ENCODE data around the gene LTBP2. TPM values are rescaled to one million over a fixed set of nuclear protein-coding genes. Genes with fewer than 3 reads are reported as not detected.

The LTBP2 gene
- total and polyA plus RNA-seq, 5 donors from 2014 or later = 0.02 to 0.54 (median 0.17) TPM

DNA sequence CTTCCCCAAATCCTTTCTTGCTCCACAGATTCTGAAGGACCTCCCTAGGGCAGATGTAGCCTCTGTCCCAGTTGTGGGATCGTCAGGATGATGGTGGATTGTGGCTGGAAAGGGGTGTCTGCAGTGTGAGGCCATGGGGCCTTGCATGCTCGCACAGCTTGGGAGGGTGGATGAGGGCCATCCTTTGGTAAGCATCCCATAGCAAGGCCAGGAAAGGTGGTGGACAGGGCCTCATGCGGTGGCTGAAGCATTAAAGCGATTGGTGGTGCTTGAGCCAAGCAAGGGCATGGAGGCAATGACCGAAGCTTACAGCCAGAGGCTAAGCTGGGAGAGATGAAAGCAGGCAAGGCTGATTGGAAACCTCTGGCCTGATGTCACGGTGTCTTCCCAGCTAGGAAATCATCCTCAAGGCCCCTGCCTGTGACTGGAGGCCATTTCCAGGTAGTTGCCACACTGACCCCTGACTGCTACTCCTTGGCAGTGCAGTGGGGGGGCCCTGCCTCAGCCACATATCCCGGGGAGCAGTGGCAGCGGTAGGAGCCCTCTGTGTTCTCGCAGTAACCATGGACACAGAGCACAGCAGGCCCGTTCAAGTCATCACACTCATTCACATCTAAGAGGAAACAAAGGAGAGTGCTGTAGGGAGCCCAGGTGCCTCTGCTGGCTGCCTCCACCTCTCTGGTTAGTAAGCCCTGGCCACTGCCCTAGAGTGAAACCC, 111.5 kb downstream of the LTBP2 start:
- Mint-ChIP-seq H3K27me3 (no peaks in the 10 kb centered on the region), H3K4me1 (peaks cover 0 to 22% (median 14%) of the 10 kb centered on the region in 4 donors), H3K4me3 (no peak overlapping the region), H3K36me3 (peaks cover 7% of the 10 kb centered on the region), H3K9me3 (no peaks in the 10 kb centered on the region), H3K27ac (peak overlapping the region; percentile 9 to 69 (median 26))
- Histone ChIP-seq H3K36me3 (ENCODE audit: control insufficient read depth, insufficient read depth, low read length) (peaks cover 2% of the 10 kb centered on the region), H3K27ac (ENCODE audit: insufficient read depth, low read length, poor library complexity, severe bottlenecking) (no peak overlapping the region), H3K9me3 (ENCODE audit: control insufficient read depth in 2 of 2, low read length in 2 of 2) (no peaks in the 10 kb centered on the region), H3K27me3 (ENCODE audit: control insufficient read depth, insufficient read depth, low read length) (no peaks in the 10 kb centered on the region), H3K4me3 (ENCODE audit: low read depth, low read length) (no peak overlapping the region), H3K4me1 (ENCODE audit: control insufficient read depth, insufficient read depth, low read length, poor library complexity, severe bottlenecking) (peaks cover 9% of the 10 kb centered on the region)
- no peak for ATAC-seq (ENCODE audit: low read depth in 2 of 2)
- DNase-seq = no peak

DNA sequence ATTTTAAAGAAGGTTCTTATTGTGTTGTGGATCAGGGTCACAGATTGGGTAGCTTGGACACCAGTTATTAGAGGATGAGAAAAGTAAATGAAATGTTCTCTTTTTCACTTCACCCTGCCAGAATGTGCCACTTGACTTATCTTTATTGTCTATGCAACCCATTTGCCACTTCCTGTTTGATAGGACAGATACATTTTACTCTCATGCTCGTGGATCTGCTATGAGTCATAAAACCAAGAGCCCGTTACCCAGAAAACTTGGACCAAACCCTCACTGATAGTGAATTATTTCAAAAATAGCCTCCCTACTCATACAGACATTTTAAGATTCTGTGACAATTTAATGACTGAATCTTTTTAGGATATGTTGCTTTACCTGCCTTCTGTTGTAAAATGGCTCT, 116.7 kb downstream of the LTBP2 start:
- peak overlapping the region in 2 of 3 donors; percentile 86 to 92 for H3K27ac Mint-ChIP-seq
- H3K4me3 ChIP-seq (ENCODE audit: low read depth, low read length) = no peak overlapping the region
- H3K4me1 Mint-ChIP-seq = peaks cover 0 to 39% (median 26%) of the 10 kb centered on the region in 4 donors
- peak in 1 of 2 donors; percentile 5 for ATAC-seq (ENCODE audit: low read depth in 2 of 2)
- H3K9me3 ChIP-seq (ENCODE audit: control insufficient read depth in 2 of 2, low read length in 2 of 2) = no peaks in the 10 kb centered on the region
- no peaks in the 10 kb centered on the region for H3K27me3 Mint-ChIP-seq
- H3K9me3 Mint-ChIP-seq = no peaks in the 10 kb centered on the region
- peak overlapping the region; percentile 63 for H3K27ac ChIP-seq (ENCODE audit: insufficient read depth, low read length, poor library complexity, severe bottlenecking)
- no peaks in the 10 kb centered on the region for H3K27me3 ChIP-seq (ENCODE audit: control insufficient read depth, insufficient read depth, low read length)
- no peak overlapping the region for H3K4me3 Mint-ChIP-seq
- peaks cover 2% of the 10 kb centered on the region for H3K36me3 ChIP-seq (ENCODE audit: control insufficient read depth, insufficient read depth, low read length)
- peaks cover 10% of the 10 kb centered on the region for H3K36me3 Mint-ChIP-seq
- peaks cover 43% of the 10 kb centered on the region for H3K4me1 ChIP-seq (ENCODE audit: control insufficient read depth, insufficient read depth, low read length, poor library complexity, severe bottlenecking)
- peak in 2 of 3 donors; percentile 12 to 30 for DNase-seq

DNA sequence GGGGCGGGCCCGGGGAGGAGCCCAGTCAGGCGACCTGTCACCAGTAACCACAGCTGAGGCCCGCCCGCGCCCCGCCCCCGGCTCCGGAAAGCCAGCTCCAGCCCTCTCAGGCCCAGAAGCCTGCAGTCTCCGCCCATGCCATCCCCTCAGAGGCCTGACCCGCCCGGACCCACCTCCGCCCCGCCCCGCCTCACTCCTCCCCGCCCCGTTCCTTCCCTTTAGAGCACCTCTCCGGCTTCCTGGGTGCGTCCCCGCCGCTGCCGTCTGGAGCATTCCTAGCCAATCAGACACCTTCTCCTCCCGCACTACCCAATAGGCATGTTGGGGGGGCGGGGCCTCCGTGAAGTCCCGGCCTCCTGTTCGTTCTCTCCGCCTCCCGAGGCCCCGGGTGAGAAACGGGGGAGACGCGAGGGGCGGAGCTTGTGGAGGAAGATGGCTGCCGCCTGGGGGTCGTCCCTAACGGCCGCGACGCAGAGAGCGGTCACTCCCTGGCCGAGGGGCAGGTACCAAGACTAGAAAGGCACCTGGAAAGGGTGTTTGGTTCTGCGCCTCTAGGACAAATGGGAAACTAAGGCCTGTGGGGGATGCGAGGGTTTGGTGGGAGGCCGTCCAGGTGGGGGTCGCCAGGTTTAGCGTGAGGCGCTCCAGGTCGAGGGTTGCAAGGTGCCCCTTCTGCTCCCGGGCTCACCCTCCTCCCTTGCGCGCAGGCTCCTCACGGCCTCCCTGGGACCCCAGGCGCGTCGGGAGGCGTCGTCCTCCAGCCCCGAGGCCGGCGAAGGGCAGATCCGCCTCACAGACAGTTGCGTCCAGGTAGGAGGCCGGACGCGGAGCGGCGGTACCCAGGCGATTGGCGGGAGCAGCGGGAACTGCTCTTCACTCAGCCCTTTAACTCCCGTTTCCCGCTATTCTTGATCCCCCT, 118.4 kb downstream of the LTBP2 start, which contains the start of gene ISCA2:
TSS of gene ISCA2 (plus strand) at position 423 of the 919 bp plus-strand sequence. CDS start at position 433, 10 bp downstream.
- Mint-ChIP-seq H3K27ac (peak within 1 kb of the TSS in 2 of 3 donors; percentile 92 to 98), H3K4me1 (peaks cover 0 to 43% (median 24%) of the 10 kb centered on the region in 4 donors)
- H3K4me1 ChIP-seq (ENCODE audit: control insufficient read depth, insufficient read depth, low read length, poor library complexity, severe bottlenecking) = peaks cover 48% of the 10 kb centered on the region

DNA sequence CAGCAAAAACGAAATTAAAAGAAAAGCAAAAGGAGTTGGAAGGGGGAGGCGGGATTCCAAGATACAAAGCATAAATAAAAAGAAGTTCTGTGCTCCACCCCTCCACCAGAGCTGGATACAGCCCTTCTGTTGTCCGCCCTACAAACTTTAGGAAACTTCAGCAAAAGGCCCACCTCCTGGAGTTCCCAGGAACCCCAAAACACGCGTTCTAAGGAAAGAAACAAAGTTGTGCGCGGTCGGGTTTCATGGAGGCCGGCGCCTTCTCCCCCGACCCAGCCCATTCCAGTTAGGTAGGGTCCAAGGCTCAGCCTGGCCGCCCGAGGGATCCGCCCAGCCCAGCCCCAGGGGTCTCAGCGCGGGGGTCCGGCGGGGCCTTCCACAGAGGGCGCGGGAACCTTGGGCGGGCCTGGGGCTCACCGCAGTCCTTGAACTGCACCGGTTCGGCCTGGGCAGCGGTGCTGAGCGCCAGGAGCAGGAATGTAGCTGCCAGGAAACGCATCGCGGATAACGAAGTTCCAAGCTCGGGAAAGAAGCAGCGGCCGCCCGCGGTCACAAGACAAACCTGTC, 119.2 kb downstream of the LTBP2 start, which contains the start of gene NPC2:
TSS of gene NPC2 (minus strand) at position 530 of the 567 bp plus-strand sequence. CDS start at position 499, 31 bp downstream.
- Mint-ChIP-seq H3K9me3 (no peaks in the 10 kb centered on the region), H3K4me3 (no peak within 1 kb of the TSS), H3K27me3 (no peaks in the 10 kb centered on the region), H3K4me1 (peaks cover 0 to 40% (median 24%) of the 10 kb centered on the region in 4 donors), H3K36me3 (peaks cover 6% of the 10 kb centered on the region), H3K27ac (peak within 1 kb of the TSS in 2 of 3 donors; percentile 92 to 98)
- Histone ChIP-seq H3K27ac (ENCODE audit: insufficient read depth, low read length, poor library complexity, severe bottlenecking) (peak within 1 kb of the TSS; percentile 78), H3K4me1 (ENCODE audit: control insufficient read depth, insufficient read depth, low read length, poor library complexity, severe bottlenecking) (peaks cover 48% of the 10 kb centered on the region), H3K27me3 (ENCODE audit: control insufficient read depth, insufficient read depth, low read length) (no peaks in the 10 kb centered on the region), H3K9me3 (ENCODE audit: control insufficient read depth in 2 of 2, low read length in 2 of 2) (no peaks in the 10 kb centered on the region), H3K4me3 (ENCODE audit: low read depth, low read length) (peak within 1 kb of the TSS; percentile 86), H3K36me3 (ENCODE audit: control insufficient read depth, insufficient read depth, low read length) (peaks cover 2% of the 10 kb centered on the region)
- peak in 1 of 3 donors; percentile 20 for DNase-seq
- ATAC-seq (ENCODE audit: low read depth in 2 of 2) = no peak

More for the DNA sequence above, 118.4 kb downstream of the LTBP2 start, which contains the start of gene ISCA2:
- H3K36me3 ChIP-seq (ENCODE audit: control insufficient read depth, insufficient read depth, low read length) = peaks cover 2% of the 10 kb centered on the region
- peak within 1 kb of the TSS; percentile 86 for H3K4me3 ChIP-seq (ENCODE audit: low read depth, low read length)
- peak within 1 kb of the TSS; percentile 78 for H3K27ac ChIP-seq (ENCODE audit: insufficient read depth, low read length, poor library complexity, severe bottlenecking)
- peaks cover 10% of the 10 kb centered on the region for H3K36me3 Mint-ChIP-seq
- no peaks in the 10 kb centered on the region for H3K9me3 Mint-ChIP-seq
- ATAC-seq (ENCODE audit: low read depth in 2 of 2) = peak; percentile 93
- peak; percentile 99 to 100 (median 99) for DNase-seq
- H3K27me3 ChIP-seq (ENCODE audit: control insufficient read depth, insufficient read depth, low read length) = no peaks in the 10 kb centered on the region
- H3K9me3 ChIP-seq (ENCODE audit: control insufficient read depth in 2 of 2, low read length in 2 of 2) = no peaks in the 10 kb centered on the region
- no peak within 1 kb of the TSS for H3K4me3 Mint-ChIP-seq
- no peaks in the 10 kb centered on the region for H3K27me3 Mint-ChIP-seq

DNA sequence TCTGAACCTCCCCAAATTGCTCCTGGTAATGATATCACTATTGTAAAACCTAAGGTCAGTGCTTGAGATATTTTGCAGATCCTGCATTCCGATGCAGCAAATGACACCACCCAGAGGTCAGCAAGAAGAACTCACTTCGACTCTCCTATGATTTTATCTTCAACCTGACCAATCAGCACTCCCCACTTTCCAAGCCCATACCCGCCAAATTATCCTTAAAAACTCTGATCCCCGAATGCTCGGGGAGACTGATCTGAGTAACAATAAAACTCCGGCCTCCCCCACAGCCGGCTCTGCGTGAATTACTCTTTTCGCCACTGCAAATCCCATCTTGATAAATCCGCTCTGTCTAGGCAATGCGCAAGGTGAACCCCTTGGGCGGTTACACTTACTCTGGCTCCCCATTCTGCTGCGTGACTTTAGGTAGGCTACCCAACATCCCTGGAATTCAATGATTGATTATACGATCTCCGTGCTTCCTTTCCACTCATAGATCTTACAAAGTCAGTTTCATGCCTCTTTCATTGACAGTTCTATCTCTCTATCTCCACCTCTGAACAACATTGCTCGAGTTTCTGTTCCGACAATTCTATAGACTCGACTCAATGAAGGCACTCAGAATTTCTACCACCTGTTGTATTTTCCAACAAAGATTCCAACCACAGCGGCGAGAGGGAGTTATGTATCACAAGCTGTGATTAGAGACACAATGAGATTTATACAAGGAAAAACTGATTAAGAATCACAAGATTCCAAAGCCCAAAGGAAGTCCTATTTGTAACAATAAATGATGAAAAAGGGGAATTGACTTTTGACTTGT, 119.9 kb downstream of the LTBP2 start:
- no peaks in the 10 kb centered on the region for H3K27me3 ChIP-seq (ENCODE audit: control insufficient read depth, insufficient read depth, low read length)
- Mint-ChIP-seq H3K4me1 (peaks cover 0 to 36% (median 22%) of the 10 kb centered on the region in 4 donors), H3K4me3 (no peak overlapping the region), H3K36me3 (peaks cover 6% of the 10 kb centered on the region), H3K9me3 (no peaks in the 10 kb centered on the region), H3K27me3 (no peaks in the 10 kb centered on the region), H3K27ac (no peak overlapping the region)
- ATAC-seq (ENCODE audit: low read depth in 2 of 2) (no peak), DNase-seq (peak in 2 of 3 donors; percentile 16 to 47)
- peaks cover 2% of the 10 kb centered on the region for H3K36me3 ChIP-seq (ENCODE audit: control insufficient read depth, insufficient read depth, low read length)
- peak overlapping the region; percentile 86 for H3K4me3 ChIP-seq (ENCODE audit: low read depth, low read length)
- no peaks in the 10 kb centered on the region for H3K9me3 ChIP-seq (ENCODE audit: control insufficient read depth in 2 of 2, low read length in 2 of 2)
- no peak overlapping the region for H3K27ac ChIP-seq (ENCODE audit: insufficient read depth, low read length, poor library complexity, severe bottlenecking)
- peaks cover 48% of the 10 kb centered on the region for H3K4me1 ChIP-seq (ENCODE audit: control insufficient read depth, insufficient read depth, low read length, poor library complexity, severe bottlenecking)

DNA sequence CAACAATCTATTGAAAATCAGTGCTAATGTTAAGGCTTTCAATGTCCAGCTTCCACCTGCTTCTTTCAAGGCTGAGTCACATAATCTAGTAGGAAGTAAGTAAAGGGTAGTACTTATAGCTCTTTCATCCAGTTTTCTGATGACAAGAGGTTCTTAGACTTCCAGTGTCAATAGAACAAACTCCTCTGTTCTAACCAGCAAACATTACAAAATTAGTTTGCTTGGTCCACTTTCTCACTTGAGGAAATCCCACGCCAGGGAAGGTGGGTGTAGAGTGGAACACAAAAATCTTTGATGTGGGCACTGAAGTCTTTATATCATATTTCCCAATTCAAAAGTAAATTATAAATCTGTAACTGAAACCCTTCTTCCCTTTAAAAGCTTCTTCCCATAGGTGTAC, 121.6 kb downstream of the LTBP2 start:
- Histone ChIP-seq H3K9me3 (ENCODE audit: control insufficient read depth in 2 of 2, low read length in 2 of 2) (no peaks in the 10 kb centered on the region), H3K36me3 (ENCODE audit: control insufficient read depth, insufficient read depth, low read length) (no peaks in the 10 kb centered on the region), H3K27ac (ENCODE audit: insufficient read depth, low read length, poor library complexity, severe bottlenecking) (no peak overlapping the region), H3K4me1 (ENCODE audit: control insufficient read depth, insufficient read depth, low read length, poor library complexity, severe bottlenecking) (peaks cover 39% of the 10 kb centered on the region), H3K4me3 (ENCODE audit: low read depth, low read length) (no peak overlapping the region), H3K27me3 (ENCODE audit: control insufficient read depth, insufficient read depth, low read length) (no peaks in the 10 kb centered on the region)
- Mint-ChIP-seq H3K27ac (no peak overlapping the region), H3K36me3 (peaks cover 7% of the 10 kb centered on the region), H3K4me1 (peaks cover 0 to 26% (median 19%) of the 10 kb centered on the region in 4 donors), H3K27me3 (no peaks in the 10 kb centered on the region), H3K9me3 (no peaks in the 10 kb centered on the region), H3K4me3 (no peak overlapping the region)
- ATAC-seq (ENCODE audit: low read depth in 2 of 2) (no peak), DNase-seq (no peak)
